Measurements from ENCODE around the gene TTN.

- TF ChIP-seq CTCF (conservative IDR thresholded peaks at IDR 0.05; ENCODE audit: low read length) (no peak), EZH2phosphoT487 (IDR thresholded peaks at IDR 0.05; ENCODE audit: borderline replicate concordance) (no peak)
Measured at GRCh38 chr2:178627401-178627800, 179.8 kb downstream of the TTN start.
